ENCODE data around the gene TSSK2.
"Not testable (repeated sequence)": the region's sequence is repeated elsewhere in the genome, so short reads cannot be mapped to it uniquely, and the experiment has no call there.

Gene TSSK2

DNA sequence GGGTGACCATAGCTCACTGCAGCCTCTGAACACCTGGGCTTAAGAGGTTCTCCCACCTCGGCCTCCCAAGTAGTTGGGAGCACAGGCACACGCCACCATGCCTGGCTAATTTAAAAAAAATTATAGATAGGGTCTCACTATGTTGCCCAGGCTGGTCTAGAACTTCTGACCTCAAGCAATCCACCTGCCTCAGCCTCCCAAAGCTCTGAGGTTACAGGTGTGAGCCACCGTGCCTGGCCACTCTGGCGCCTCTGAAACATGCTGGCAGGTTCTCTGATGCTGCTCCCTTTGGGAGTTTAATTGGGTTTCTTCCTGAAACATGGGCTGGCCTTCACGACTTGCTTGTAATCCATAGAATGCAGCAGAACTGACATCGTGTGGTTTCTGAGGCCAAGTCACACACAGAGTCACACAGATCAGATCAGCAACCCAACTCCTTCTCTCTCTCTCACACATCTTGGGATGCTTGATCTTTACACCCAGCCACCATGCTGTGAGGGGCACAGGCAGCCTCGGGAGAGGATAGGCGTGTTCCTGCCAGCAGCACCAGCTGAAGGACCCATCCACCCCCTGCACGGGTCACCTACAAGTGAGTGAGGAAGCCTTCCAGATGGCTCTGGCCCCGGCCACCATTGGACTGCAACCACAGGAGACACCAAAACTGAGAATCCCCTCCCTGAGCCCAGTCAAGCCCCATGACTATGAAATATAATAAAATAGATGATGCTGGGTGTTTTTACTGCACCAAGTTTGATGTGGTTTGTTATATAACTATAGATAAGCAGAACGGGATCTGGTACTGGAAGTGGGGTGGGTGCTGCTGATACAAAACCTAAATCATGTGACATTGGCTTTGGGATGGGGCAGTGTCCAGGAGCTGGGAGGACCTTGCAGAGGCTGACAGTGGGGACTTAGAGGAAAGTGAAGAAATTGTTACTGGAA is 22.1 kb downstream of the TSSK2 start:
- H3K4me3 ChIP-seq (replicated peaks; ENCODE audit: low read depth, low read length): no peak overlapping the region
- no peak for DNase-seq (ENCODE audit: extremely low read depth, low read depth)
- no peak for TF ChIP-seq CTCF (IDR thresholded peaks at IDR 0.05; ENCODE audit: low read depth, low read length, missing control alignments)

GRCh38 chr22:19156109-19156508 is 25.0 kb downstream of the TSSK2 start:
- not testable (repeated sequence) for DNase-seq (ENCODE audit: extremely low read depth, low read depth); H3K4me3 ChIP-seq (replicated peaks; ENCODE audit: low read depth, low read length)

- DNase-seq (ENCODE audit: extremely low read depth, low read depth); H3K4me3 ChIP-seq (replicated peaks; ENCODE audit: low read depth, low read length): not testable (repeated sequence)
These were observed 27.5 kb downstream of the TSSK2 start for GRCh38 chr22:19158649-19159048.

- TF ChIP-seq CTCF (IDR thresholded peaks at IDR 0.05; ENCODE audit: low read depth, low read length, missing control alignments): no peak
- no peak overlapping the region for H3K4me3 ChIP-seq (replicated peaks; ENCODE audit: low read depth, low read length)
- no peak for DNase-seq (ENCODE audit: extremely low read depth, low read depth)
These were observed 33.3 kb downstream of the TSSK2 start for GRCh38 chr22:19164425-19164824.

- no peak for DNase-seq (ENCODE audit: extremely low read depth, low read depth)
- H3K4me3 ChIP-seq (replicated peaks; ENCODE audit: low read depth, low read length): no peak overlapping the region
- no peak for TF ChIP-seq CTCF (IDR thresholded peaks at IDR 0.05; ENCODE audit: low read depth, low read length, missing control alignments)
These were observed 35.3 kb downstream of the TSSK2 start for GRCh38 chr22:19166421-19166820.

- no peak for DNase-seq (ENCODE audit: extremely low read depth, low read depth)
- no peak overlapping the region for H3K4me3 ChIP-seq (replicated peaks; ENCODE audit: low read depth, low read length)
- no peak for TF ChIP-seq CTCF (IDR thresholded peaks at IDR 0.05; ENCODE audit: low read depth, low read length, missing control alignments)
These were observed 36.2 kb downstream of the TSSK2 start for GRCh38 chr22:19167106-19167869.

DNA sequence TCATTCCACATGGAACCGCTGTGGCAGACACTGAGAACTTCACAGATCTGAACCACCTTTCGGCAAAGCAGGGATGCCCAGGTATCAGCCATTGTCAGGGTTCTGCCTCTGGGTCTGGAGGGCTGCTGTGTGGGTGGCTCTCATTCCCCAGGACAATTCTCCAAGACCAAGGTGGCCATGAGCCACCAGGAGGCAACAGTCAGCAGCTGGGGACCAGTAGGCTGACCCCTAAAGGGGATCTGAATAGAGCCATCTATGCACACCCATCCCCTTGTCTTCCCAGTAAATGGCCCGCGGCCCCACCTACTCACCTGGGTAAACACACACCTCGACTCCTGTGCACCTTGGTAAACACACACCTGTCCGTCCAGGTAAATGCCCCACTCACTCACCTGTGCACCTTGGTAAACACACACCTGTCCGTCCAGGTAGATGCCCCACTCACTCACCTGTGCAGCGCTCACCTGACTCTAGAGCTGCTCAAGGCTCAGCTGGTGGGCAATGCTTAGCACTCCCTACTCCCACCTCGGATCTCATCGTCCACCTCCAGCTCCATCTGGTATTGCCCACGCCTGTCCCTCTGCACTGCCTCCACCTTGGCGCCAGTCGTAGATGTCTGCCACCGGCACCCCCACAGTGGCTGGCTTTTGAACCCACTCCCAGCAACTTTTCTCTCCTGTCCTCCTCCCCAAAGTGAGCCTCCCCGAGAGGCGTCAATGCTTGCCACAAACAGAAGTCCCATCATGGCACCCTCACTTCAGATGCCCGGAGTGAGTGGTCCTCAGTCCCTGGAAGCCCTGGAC is 37.2 kb downstream of the TSSK2 start:
- H3K4me3 ChIP-seq (replicated peaks; ENCODE audit: low read depth, low read length): no peak overlapping the region
- DNase-seq (ENCODE audit: extremely low read depth, low read depth): no peak
- TF ChIP-seq CTCF (IDR thresholded peaks at IDR 0.05; ENCODE audit: low read depth, low read length, missing control alignments): no peak
